Inflammatory macrophage (primary cell): ENCODE measurements around the gene UGGT2.
A peak's percentile ranks its signal among the peaks of the same experiment; 100 is the strongest.
"Not testable (repeated sequence)": the region's sequence is repeated elsewhere in the genome, so short reads cannot be mapped to it uniquely, and the experiment has no call there.

Experiments
- DNase-seq, 2 donors: peaks; one replicate each; pipeline ENCODE4 v3.0.0-alpha.2; 2020 to 2022
- total RNA-seq, 18 experiments: gene quantifications; one replicate each; lab custom pipeline; 2026; ENCODE audit warnings: mixed read lengths in 6 of 18, inconsistent platforms in 2 of 18; lab: John Stamatoyannopoulos, UW

The UGGT2 gene
- 17.3 to 63.2 (median 38.3) reads per million in 18 experiments for total RNA-seq

- peak; percentile 94 to 97 for DNase-seq
Measured at GRCh38 chr13:96053003-96053703, at the start of gene UGGT2. TSS of gene UGGT2 (minus strand) at chr13:96053401. CDS start at chr13:96053312, 89 bp downstream.

- DNase-seq: no peak
Measured at GRCh38 chr13:96100457-96101220, 47.4 kb upstream of the UGGT2 start.

- DNase-seq: no peak
Measured at GRCh38 chr13:96093296-96094006, 40.2 kb upstream of the UGGT2 start.

GRCh38 chr13:96091164-96092117 is 38.2 kb upstream of the UGGT2 start:
- DNase-seq: no peak

- DNase-seq: no peak
Measured at GRCh38 chr13:96090240-96091101, 37.3 kb upstream of the UGGT2 start.

GRCh38 chr13:96089749-96090239 is 36.6 kb upstream of the UGGT2 start, which contains the start of gene HS6ST3:
TSS of gene HS6ST3 (plus strand) at chr13:96090107.
- no peak for DNase-seq

- no peak for DNase-seq
Measured at GRCh38 chr13:96089139-96089538, 35.9 kb upstream of the UGGT2 start.

GRCh38 chr13:96086736-96087135 is 33.5 kb upstream of the UGGT2 start:
- DNase-seq: no peak

GRCh38 chr13:96082640-96083039 is 29.4 kb upstream of the UGGT2 start:
- DNase-seq: no peak

GRCh38 chr13:96081888-96082287 is 28.7 kb upstream of the UGGT2 start:
- no peak for DNase-seq

GRCh38 chr13:96080676-96081075 is 27.5 kb upstream of the UGGT2 start:
- no peak for DNase-seq

GRCh38 chr13:96075953-96076543 is 22.8 kb upstream of the UGGT2 start:
- peak in 1 of 2 donors; percentile 6 for DNase-seq

GRCh38 chr13:96072392-96072791 is 19.2 kb upstream of the UGGT2 start:
- no peak for DNase-seq

GRCh38 chr13:96071504-96071903 is 18.3 kb upstream of the UGGT2 start:
- DNase-seq: no peak

- no peak for DNase-seq
Measured at GRCh38 chr13:96068729-96069128, 15.5 kb upstream of the UGGT2 start.

- no peak for DNase-seq
Measured at GRCh38 chr13:96065849-96066248, 12.6 kb upstream of the UGGT2 start.

GRCh38 chr13:96052656-96053002 is 572 bp downstream of the UGGT2 start:
- peak; percentile 42 to 48 for DNase-seq

GRCh38 chr13:96051946-96052345 is 1.3 kb downstream of the UGGT2 start:
- DNase-seq: not testable (repeated sequence)

- not testable (repeated sequence) for DNase-seq
Measured at GRCh38 chr13:96051491-96051890, 1.7 kb downstream of the UGGT2 start.

GRCh38 chr13:96050955-96051354 is 2.2 kb downstream of the UGGT2 start:
- not testable (repeated sequence) for DNase-seq
